Measurements from ENCODE around the gene SGCD.

SGCD gene

GRCh38 chr5:156552855-156553358, 225.9 kb downstream of the SGCD start:
- ChIA-PET POLR2A (no interaction called here), CTCF (no interaction called here)
- Histone ChIP-seq H3K4me3 (ENCODE audit: low read depth, low read length) (no peak overlapping the region), H3K36me3 (ENCODE audit: control insufficient read depth in 2 of 2, insufficient read depth in 1 of 2, low read length in 2 of 2) (no peaks in the 10 kb centered on the region), H3K27ac (ENCODE audit: extremely low read depth, low read depth, low read length) (no peak overlapping the region), H3K9me3 (ENCODE audit: control insufficient read depth, insufficient read depth, low read depth, low read length) (no peaks in the 10 kb centered on the region), H3K4me1 (ENCODE audit: control insufficient read depth, insufficient read depth, low read length) (no peaks in the 10 kb centered on the region)
- TF ChIP-seq PRDM10 (tag by site-specific recombination; IDR thresholded peaks at IDR 0.05): no peak
- TF ChIP-seq ZNF558 (tag by site-specific recombination; IDR thresholded peaks at IDR 0.05): no peak
- no peak for TF ChIP-seq TCF7L2 (IDR thresholded peaks at IDR 0.05; ENCODE audit: borderline replicate concordance, low read depth, low read length)

GRCh38 chr5:156556666-156557406, 229.9 kb downstream of the SGCD start:
- Histone ChIP-seq H3K27ac (ENCODE audit: extremely low read depth, low read depth, low read length) (no peak overlapping the region), H3K9me3 (ENCODE audit: control insufficient read depth, insufficient read depth, low read depth, low read length) (no peaks in the 10 kb centered on the region), H3K4me3 (ENCODE audit: low read depth, low read length) (no peak overlapping the region), H3K4me1 (ENCODE audit: control insufficient read depth, insufficient read depth, low read length) (no peaks in the 10 kb centered on the region), H3K36me3 (ENCODE audit: control insufficient read depth in 2 of 2, insufficient read depth in 1 of 2, low read length in 2 of 2) (no peaks in the 10 kb centered on the region)
- CTCF ChIA-PET: no interaction called here
- TF ChIP-seq ZNF510 (tag by site-specific recombination; IDR thresholded peaks at IDR 0.05; ENCODE audit: insufficient replicate concordance): no peak
- TF ChIP-seq ZNF18 (tag by site-specific recombination; IDR thresholded peaks at IDR 0.05): no peak
- no peak for TF ChIP-seq ZNF2 (tag by site-specific recombination; IDR thresholded peaks at IDR 0.05)
- TF ChIP-seq TCF7L2 (IDR thresholded peaks at IDR 0.05; ENCODE audit: borderline replicate concordance, low read depth, low read length): no peak
- TF ChIP-seq ZNF670 (tag by site-specific recombination; IDR thresholded peaks at IDR 0.05; ENCODE audit: low read depth): no peak
- TF ChIP-seq SP7 (tag by site-specific recombination; IDR thresholded peaks at IDR 0.05): no peak
- no peak for TF ChIP-seq SCRT2 (tag by site-specific recombination; IDR thresholded peaks at IDR 0.05)
- no peak for TF ChIP-seq ZBTB8A (tag by site-specific recombination; IDR thresholded peaks at IDR 0.05)
- POLR2A ChIA-PET: no interaction called here

- Histone ChIP-seq H3K4me3 (ENCODE audit: low read depth, low read length) (no peak overlapping the region), H3K36me3 (ENCODE audit: control insufficient read depth in 2 of 2, insufficient read depth in 1 of 2, low read length in 2 of 2) (no peaks in the 10 kb centered on the region), H3K9me3 (ENCODE audit: control insufficient read depth, insufficient read depth, low read depth, low read length) (no peaks in the 10 kb centered on the region), H3K27ac (ENCODE audit: extremely low read depth, low read depth, low read length) (no peak overlapping the region), H3K4me1 (ENCODE audit: control insufficient read depth, insufficient read depth, low read length) (no peaks in the 10 kb centered on the region)
- CTCF ChIA-PET: no interaction called here
- POLR2A ChIA-PET: no interaction called here
- TF ChIP-seq REST (tag by site-specific recombination; IDR thresholded peaks at IDR 0.05) (no peak), ZNF701 (tag by site-specific recombination; IDR thresholded peaks at IDR 0.05) (no peak), ATF2 (tag by site-specific recombination; IDR thresholded peaks at IDR 0.05; ENCODE audit: low read depth) (no peak), GLI2 (tag by site-specific recombination; IDR thresholded peaks at IDR 0.05; ENCODE audit: borderline replicate concordance, low read depth) (no peak), ZNF529 (tag by site-specific recombination; IDR thresholded peaks at IDR 0.05; ENCODE audit: insufficient replicate concordance) (no peak), ZFP69B (tag by site-specific recombination; IDR thresholded peaks at IDR 0.05) (no peak), ZBTB49 (tag by site-specific recombination; IDR thresholded peaks at IDR 0.05; ENCODE audit: low read depth) (no peak), ZNF501 (tag by site-specific recombination; IDR thresholded peaks at IDR 0.05) (no peak)
Measured at GRCh38 chr5:156560002-156560401, 233.0 kb downstream of the SGCD start.

Data from HEK293 (cell line).